GM08714 (cell line): ENCODE data around the gene ARHGAP29.
"Not testable (repeated sequence)": the region's sequence is repeated elsewhere in the genome, so short reads cannot be mapped to it uniquely, and the experiment has no call there.

ENCODE experiments used
- H3K4me3 ChIP-seq: fragments of 200-500 bp; sonication (Bioruptor generic); 2 replicates; pipeline ENCODE4 v1.5.1; 2014; ENCODE audit warnings: mild to moderate bottlenecking, low read length, inconsistent platforms
- ZNF274 ChIP-seq: IDR thresholded peaks from 2 replicates; pipeline ENCODE4 v1.6.1; 2012; ENCODE audit warnings: mild to moderate bottlenecking, low read depth, low read length

The ARHGAP29 gene

GRCh38 chr1:94183197-94183815, 54.1 kb downstream of the ARHGAP29 start:
- TF ChIP-seq ZNF274 = no peak
- no peak overlapping the region for H3K4me3 ChIP-seq

GRCh38 chr1:94182191-94182590, 55.2 kb downstream of the ARHGAP29 start:
- no peak for TF ChIP-seq ZNF274
- H3K4me3 ChIP-seq = no peak overlapping the region

GRCh38 chr1:94180650-94181049, 56.7 kb downstream of the ARHGAP29 start:
- no peak overlapping the region for H3K4me3 ChIP-seq
- TF ChIP-seq ZNF274 = no peak

- no peak overlapping the region for H3K4me3 ChIP-seq
- no peak for TF ChIP-seq ZNF274
These were observed 58.5 kb downstream of the ARHGAP29 start for GRCh38 chr1:94178901-94179300.

- no peak for TF ChIP-seq ZNF274
- no peak overlapping the region for H3K4me3 ChIP-seq
These were observed 68.3 kb downstream of the ARHGAP29 start for GRCh38 chr1:94169126-94169525.

- TF ChIP-seq ZNF274 = no peak
These were observed 71.5 kb downstream of the ARHGAP29 start for GRCh38 chr1:94165843-94166242.

GRCh38 chr1:94164885-94165284, 72.5 kb downstream of the ARHGAP29 start:
- not testable (repeated sequence) for H3K4me3 ChIP-seq

More at GRCh38 chr1:94165843-94166242, 71.5 kb downstream of the ARHGAP29 start:
- H3K4me3 ChIP-seq = no peak overlapping the region

- not testable (repeated sequence) for H3K4me3 ChIP-seq
These were observed 73.3 kb downstream of the ARHGAP29 start for GRCh38 chr1:94164121-94164520.

GRCh38 chr1:94163249-94163648, 74.1 kb downstream of the ARHGAP29 start:
- not testable (repeated sequence) for H3K4me3 ChIP-seq

GRCh38 chr1:94160811-94161210, 76.6 kb downstream of the ARHGAP29 start:
- TF ChIP-seq ZNF274 = no peak
- H3K4me3 ChIP-seq = no peak overlapping the region

- H3K4me3 ChIP-seq = no peak overlapping the region
- TF ChIP-seq ZNF274 = no peak
These were observed 81.2 kb downstream of the ARHGAP29 start for GRCh38 chr1:94156096-94156625.

GRCh38 chr1:94154989-94155388, 82.4 kb downstream of the ARHGAP29 start:
- no peak overlapping the region for H3K4me3 ChIP-seq
- no peak for TF ChIP-seq ZNF274

- TF ChIP-seq ZNF274 = no peak
- no peak overlapping the region for H3K4me3 ChIP-seq
These were observed 84.3 kb downstream of the ARHGAP29 start for GRCh38 chr1:94153133-94153532.

- not testable (repeated sequence) for H3K4me3 ChIP-seq
These were observed 88.2 kb downstream of the ARHGAP29 start for GRCh38 chr1:94149166-94149565.

GRCh38 chr1:94146273-94146672, 91.1 kb downstream of the ARHGAP29 start:
- no peak for TF ChIP-seq ZNF274
- no peak overlapping the region for H3K4me3 ChIP-seq

GRCh38 chr1:94144836-94145235, 92.5 kb downstream of the ARHGAP29 start:
- no peak for TF ChIP-seq ZNF274
- H3K4me3 ChIP-seq = no peak overlapping the region

GRCh38 chr1:94143809-94144176, 93.6 kb downstream of the ARHGAP29 start:
- no peak for TF ChIP-seq ZNF274
- H3K4me3 ChIP-seq = no peak overlapping the region
